Stomach (tissue), 9 donors: ENCODE results near the gene SH2B2. TPM values are rescaled to one million over a fixed set of nuclear protein-coding genes. Genes with fewer than 3 reads are reported as not detected.

Source experiments
- DNase-seq, 2 donors: peaks; one replicate each; pipeline versions ENCODE4 v3.0.0 to v3.0.0-alpha.2; 2013 to 2019
- H3K27ac ChIP-seq, 5 donors: fragments of 200-600 bp in 4 of 5; sonication (generic) in 4 of 5; one replicate each; pipeline ENCODE4 v1.5.1; 2013 to 2019; ENCODE audit warnings: mild to moderate bottlenecking in 1 of 5, moderate library complexity in 1 of 5
- H3K27me3 ChIP-seq, 3 donors: fragments of 200-600 bp; sonication (generic); one replicate each; pipeline ENCODE4 v1.5.1; 2017 to 2019; ENCODE audit warnings: mixed run types in 1 of 3
- H3K36me3 ChIP-seq, 4 donors: fragments of 200-600 bp; sonication (generic); 1 replicate in 3 of 4; 2 replicates in 1 of 4; pipeline ENCODE4 v1.5.1; 2016 to 2019
- H3K4me1 ChIP-seq, 4 donors: fragments of 200-600 bp; sonication (generic); one replicate each; pipeline ENCODE4 v1.5.1; 2016 to 2019
- H3K4me3 ChIP-seq, 4 donors: fragments of 200-600 bp; sonication (generic) in 3 of 4; one replicate each; pipeline ENCODE4 v1.5.1; 2016 to 2019; ENCODE audit warnings: mild to moderate bottlenecking in 1 of 4
- H3K9me3 ChIP-seq, 4 donors: fragments of 200-600 bp; sonication (generic); one replicate each; pipeline ENCODE4 v1.5.1; 2016 to 2019
- EP300 ChIP-seq: sonication (generic); formaldehyde crosslinking; IDR thresholded peaks from one replicate; pipeline ENCODE4 v1.6.1; 2017; ENCODE audit warnings: antibody characterized with exemption
- POLR2A ChIP-seq, 4 donors: fragments of 450-650 bp; IDR thresholded peaks; one replicate each; pipeline ENCODE4 v1.6.1; 2016; ENCODE audit warnings: antibody characterized with exemption in 4 of 4, control low read depth in 2 of 4, mild to moderate bottlenecking in 1 of 4, moderate library complexity in 1 of 4
- POLR2AphosphoS5 ChIP-seq, 3 donors: sonication (generic); formaldehyde crosslinking; IDR thresholded peaks; one replicate each; pipeline ENCODE4 v1.6.1; 2016; ENCODE audit warnings: antibody characterized with exemption in 3 of 3
- WGBS, 5 donors: extraction: QIAGEN DNeasy Blood & Tissue Kit in 3 of 5; methylation state at CpG; one replicate each; pipeline versions ENCODE4 v1.1.5 to v1.1.7; 2013 to 2018; 5-methylcytosine and 5-hydroxymethylcytosine counted together
- intact Hi-C: fragments of 100-400 bp; cut with DNase I; formaldehyde crosslinking; loops from one replicate; pipeline ENCODE4 v1.15.1; 2023; ENCODE audit warnings: low total_unique reads
- polyA plus RNA-seq, 3 donors: library from polyadenylated mRNA; stranded (reverse); fragments of 200-250 nt; gene quantifications; one replicate each; pipeline ENCODE4 v1.2.3, GENCODE V29; 2013
- total RNA-seq, 5 donors: library from RNA; depleted of rRNA; stranded (reverse); fragments of >200 nt; gene quantifications; one replicate each; pipeline versions ENCODE4 v1.1.0 to v1.2.3, GENCODE V29; 2014 to 2016
- TF ChIP-seq, protein P1 (sequence below), 7 experiments: fragments of 450-650 bp in 4 of 7; fragments of 200-600 bp in 3 of 7; sonication (generic) in 3 of 7; IDR thresholded peaks; one replicate each; pipeline ENCODE4 v1.5.1; 2016 to 2019; ENCODE audit warnings: antibody characterized with exemption in 7 of 7, control low read depth in 2 of 7, mild to moderate bottlenecking in 1 of 7
- donor health status: healthy with polysubstance abuse.
- donor health status: Bipolar disorder and iron deficiency.
- donor health status: healthy.

SH2B2 gene
- total and polyA plus RNA-seq, 8 donors = 0.37 to 11.1 (median 2.7) TPM; not detected in 1

DNA sequence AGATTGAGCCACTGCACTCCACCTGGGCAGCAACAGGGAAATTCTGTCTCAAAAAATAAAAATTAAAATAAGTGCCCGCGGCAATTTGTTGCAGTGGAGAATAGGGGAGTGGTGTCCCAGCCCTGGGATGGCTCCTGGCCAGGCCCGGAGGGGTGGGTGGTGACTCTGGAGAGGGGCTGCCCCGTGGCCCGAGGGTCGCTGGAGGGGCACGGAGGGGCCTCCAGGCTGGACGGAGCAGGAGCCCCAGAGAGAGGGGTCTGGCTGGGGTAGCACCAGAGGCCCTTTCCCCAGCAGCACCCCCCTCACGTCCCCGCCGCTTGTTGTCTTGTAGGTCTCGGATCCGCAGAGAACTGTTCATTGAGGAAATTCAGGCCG is 38.6 kb upstream of the SH2B2 start:
- intact Hi-C loops = loop anchor here (5.0 kb wide), 1 partner anchor 646 kb away; no protein-coding TSS in a partner anchor
- Histone ChIP-seq H3K4me3 (no peak overlapping the region), H3K4me1 (no peaks in the 10 kb centered on the region), H3K9me3 (no peaks in the 10 kb centered on the region), H3K27me3 (no peaks in the 10 kb centered on the region), H3K36me3 (peaks cover 7 to 82% (median 75%) of the 10 kb centered on the region in 4 donors), H3K27ac (no peak overlapping the region)
- TF ChIP-seq, protein P1, sequence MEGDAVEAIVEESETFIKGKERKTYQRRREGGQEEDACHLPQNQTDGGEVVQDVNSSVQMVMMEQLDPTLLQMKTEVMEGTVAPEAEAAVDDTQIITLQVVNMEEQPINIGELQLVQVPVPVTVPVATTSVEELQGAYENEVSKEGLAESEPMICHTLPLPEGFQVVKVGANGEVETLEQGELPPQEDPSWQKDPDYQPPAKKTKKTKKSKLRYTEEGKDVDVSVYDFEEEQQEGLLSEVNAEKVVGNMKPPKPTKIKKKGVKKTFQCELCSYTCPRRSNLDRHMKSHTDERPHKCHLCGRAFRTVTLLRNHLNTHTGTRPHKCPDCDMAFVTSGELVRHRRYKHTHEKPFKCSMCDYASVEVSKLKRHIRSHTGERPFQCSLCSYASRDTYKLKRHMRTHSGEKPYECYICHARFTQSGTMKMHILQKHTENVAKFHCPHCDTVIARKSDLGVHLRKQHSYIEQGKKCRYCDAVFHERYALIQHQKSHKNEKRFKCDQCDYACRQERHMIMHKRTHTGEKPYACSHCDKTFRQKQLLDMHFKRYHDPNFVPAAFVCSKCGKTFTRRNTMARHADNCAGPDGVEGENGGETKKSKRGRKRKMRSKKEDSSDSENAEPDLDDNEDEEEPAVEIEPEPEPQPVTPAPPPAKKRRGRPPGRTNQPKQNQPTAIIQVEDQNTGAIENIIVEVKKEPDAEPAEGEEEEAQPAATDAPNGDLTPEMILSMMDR (IDR thresholded peaks at IDR 0.05) = no peak
- TF ChIP-seq EP300 (no peak), POLR2AphosphoS5 (IDR thresholded peaks at IDR 0.05) (no peak), POLR2A (IDR thresholded peaks at IDR 0.05) (no peak)
- 89 to 94% (median 93%) methylated on average over 11 to 14 of the region's 14 CpGs for WGBS, 5 donors
- no peak for DNase-seq

DNA sequence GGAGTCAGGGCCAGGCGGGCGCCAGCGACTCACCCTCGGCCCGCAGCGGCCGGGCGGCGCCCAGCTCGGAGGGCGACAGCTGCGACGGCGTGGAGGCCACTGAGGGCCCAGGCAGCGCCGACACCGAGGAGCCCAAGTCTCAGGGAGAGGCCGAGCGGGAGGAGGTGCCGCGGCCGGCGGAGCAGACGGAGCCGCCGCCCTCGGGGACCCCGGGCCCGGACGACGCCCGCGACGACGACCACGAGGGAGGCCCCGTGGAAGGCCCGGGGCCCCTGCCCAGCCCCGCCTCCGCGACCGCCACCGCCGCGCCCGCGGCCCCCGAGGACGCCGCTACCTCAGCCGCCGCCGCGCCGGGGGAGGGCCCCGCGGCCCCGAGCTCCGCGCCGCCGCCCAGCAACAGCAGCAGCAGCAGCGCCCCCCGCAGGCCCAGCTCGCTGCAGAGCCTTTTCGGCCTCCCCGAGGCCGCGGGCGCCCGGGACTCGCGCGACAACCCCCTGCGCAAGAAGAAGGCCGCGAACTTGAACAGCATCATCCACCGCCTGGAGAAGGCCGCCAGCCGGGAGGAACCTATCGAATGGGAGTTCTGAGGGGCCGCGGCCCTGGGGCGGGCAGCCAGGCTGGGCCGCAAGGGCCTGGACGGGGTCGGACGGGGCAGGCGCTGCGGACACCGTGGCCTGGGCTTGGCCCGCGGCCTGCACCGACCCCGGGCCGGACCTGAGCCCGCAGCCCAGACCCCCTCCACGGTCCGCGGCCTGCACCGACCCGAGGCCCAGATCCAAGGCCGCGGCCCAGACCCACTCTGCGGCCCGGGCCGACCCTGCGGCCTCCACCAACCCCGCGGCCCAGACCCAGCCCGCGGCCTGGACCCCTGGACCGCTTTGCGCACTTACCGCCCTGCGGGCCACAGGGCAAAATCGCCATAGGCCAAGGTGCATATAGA is 37.9 kb upstream of the SH2B2 start:
- H3K4me1 ChIP-seq = no peaks in the 10 kb centered on the region
- intact Hi-C loops = loop anchor here (5.0 kb wide), 1 partner anchor 646 kb away; no protein-coding TSS in a partner anchor
- no peaks in the 10 kb centered on the region for H3K9me3 ChIP-seq
- H3K4me3 ChIP-seq = no peak overlapping the region
- TF ChIP-seq EP300 = no peak
- no peak for TF ChIP-seq POLR2A (IDR thresholded peaks at IDR 0.05)
- TF ChIP-seq POLR2AphosphoS5 (IDR thresholded peaks at IDR 0.05) = no peak
- TF ChIP-seq, protein P1 (IDR thresholded peaks at IDR 0.05) = no peak
- DNase-seq = no peak
- H3K27me3 ChIP-seq = no peaks in the 10 kb centered on the region
- 89 to 94% (median 91%) methylated on average over 83 to 117 of the region's 117 CpGs for WGBS, 5 donors
- H3K36me3 ChIP-seq = peaks cover 7 to 81% (median 73%) of the 10 kb centered on the region in 4 donors
- H3K27ac ChIP-seq = no peak overlapping the region

DNA sequence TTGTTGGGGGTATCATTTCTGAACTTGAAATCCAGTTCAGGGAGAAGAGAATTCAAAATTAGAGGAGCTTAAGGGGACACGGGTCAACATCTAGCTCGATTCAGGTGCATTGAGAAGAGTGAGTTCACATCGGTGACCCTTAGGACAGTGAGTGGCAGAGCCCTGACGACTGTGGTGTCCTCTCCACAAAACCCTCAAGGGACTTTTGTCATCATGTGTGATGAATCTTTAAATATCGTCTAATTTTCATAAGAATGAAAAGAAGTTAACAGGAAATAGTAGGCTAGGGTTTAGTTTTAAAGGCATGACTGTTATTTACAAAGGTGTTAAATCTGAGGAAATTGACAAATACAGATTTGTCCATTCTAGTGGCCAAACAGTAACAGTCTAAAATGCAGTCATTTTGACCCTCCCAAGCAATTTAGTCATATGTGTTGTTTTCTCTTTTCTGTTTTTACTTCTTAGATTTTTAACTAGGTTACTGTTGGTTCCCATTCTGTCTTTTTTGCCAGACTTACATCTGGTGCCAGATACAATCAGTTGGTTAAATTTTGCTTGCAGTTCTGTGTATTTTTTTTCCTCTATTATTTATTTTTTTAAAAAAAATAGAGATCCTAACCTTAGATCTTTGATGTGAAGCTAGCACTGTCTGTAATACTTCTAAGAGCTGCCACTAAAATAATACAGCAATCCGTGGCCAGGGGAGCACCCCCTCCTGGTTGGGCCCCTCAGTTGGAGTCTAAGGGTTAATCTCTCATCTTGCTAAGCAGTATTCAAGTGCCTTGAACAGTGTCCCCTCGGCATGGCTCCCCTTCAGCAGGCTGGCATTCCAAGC is 34.9 kb upstream of the SH2B2 start:
- intact Hi-C loops = no loop called here
- H3K36me3 ChIP-seq = peaks cover 7 to 62% (median 54%) of the 10 kb centered on the region in 4 donors
- TF ChIP-seq EP300 (no peak), POLR2A (IDR thresholded peaks at IDR 0.05) (no peak), POLR2AphosphoS5 (IDR thresholded peaks at IDR 0.05) (no peak)
- TF ChIP-seq, protein P1 (IDR thresholded peaks at IDR 0.05) = no peak
- no peaks in the 10 kb centered on the region for H3K9me3 ChIP-seq
- DNase-seq = no peak
- H3K27ac ChIP-seq = no peak overlapping the region
- H3K4me1 ChIP-seq = no peaks in the 10 kb centered on the region
- no peak overlapping the region for H3K4me3 ChIP-seq
- WGBS, 5 donors = 76 to 84% (median 78%) methylated on average over 7 of the region's 7 CpGs
- H3K27me3 ChIP-seq = no peaks in the 10 kb centered on the region

DNA sequence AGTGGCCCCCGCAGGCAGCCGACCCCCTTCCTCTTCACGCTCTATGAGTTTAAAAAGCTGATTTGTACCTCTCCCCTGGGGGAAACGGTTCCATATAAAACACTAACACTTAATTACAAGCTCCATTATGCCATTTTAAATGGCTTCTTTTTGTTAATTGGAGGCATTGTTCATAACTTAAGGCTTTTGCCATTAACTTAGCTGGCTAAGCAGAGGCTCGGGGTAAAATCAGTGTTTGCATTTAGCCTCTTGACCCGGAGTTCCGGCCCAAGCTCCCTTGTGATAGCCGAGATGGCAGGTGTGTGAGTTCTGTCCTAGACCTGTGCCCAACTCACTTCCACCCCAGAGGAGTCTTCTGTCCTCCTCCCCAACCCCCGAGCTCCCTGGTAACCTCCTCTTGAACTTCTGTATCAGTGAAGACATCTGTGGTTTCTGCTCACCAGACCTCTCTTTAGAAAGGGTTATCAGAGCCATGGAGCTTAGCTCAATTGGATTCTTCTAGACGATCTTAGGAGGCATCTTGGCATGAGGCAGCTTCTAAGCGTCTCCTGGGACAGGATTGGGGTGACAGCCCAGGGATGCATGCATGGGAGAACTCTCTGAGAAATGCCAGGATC is 34.2 kb upstream of the SH2B2 start:
- Histone ChIP-seq H3K36me3 (peaks cover 7 to 55% (median 47%) of the 10 kb centered on the region in 4 donors), H3K4me1 (no peaks in the 10 kb centered on the region), H3K27me3 (no peaks in the 10 kb centered on the region), H3K9me3 (no peaks in the 10 kb centered on the region), H3K4me3 (no peak overlapping the region), H3K27ac (no peak overlapping the region)
- no peak for DNase-seq
- TF ChIP-seq EP300 = no peak
- TF ChIP-seq, protein P1 (IDR thresholded peaks at IDR 0.05) = no peak
- no peak for TF ChIP-seq POLR2AphosphoS5 (IDR thresholded peaks at IDR 0.05)
- no peak for TF ChIP-seq POLR2A (IDR thresholded peaks at IDR 0.05)
- intact Hi-C loops = no loop called here
- WGBS, 5 donors = 76 to 85% (median 76%) methylated on average over 11 of the region's 11 CpGs
